Measurements from ENCODE around the gene PDE11A.

DNA sequence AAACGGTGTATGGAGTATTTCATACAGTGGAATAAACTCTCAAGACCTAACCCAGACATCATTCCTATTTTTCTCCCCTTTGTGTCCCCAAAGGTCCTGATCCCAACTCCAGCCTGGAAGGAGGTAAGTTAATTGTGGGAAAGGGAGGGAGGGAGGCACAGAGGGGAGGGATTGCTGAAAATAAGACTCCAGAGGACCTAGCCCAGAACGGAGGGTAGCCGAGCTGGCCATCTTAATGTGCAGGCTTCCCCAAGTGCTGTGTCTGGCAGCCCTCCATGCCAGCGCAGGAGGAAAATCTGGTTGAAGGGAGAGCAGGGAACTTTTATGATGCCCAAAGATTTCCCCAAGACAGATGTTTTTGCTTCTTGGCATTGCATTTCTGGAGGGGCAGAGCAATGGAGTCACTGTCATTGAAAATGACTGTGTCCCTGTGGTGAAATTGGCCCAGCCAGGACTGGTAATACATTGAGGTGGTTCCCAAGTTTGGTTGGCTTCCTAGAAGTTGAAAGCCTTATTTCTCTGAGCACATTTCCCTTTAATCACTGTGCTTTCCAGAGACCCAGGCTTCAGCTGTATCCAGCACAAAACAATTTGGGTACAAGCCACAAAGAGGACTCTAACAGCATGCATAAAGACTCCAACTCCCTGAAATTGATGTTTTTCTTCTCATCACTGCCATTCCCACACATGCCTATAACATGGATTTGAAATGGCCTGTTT lies 477.3 kb downstream of the PDE11A start:
- TF ChIP-seq, protein P1, sequence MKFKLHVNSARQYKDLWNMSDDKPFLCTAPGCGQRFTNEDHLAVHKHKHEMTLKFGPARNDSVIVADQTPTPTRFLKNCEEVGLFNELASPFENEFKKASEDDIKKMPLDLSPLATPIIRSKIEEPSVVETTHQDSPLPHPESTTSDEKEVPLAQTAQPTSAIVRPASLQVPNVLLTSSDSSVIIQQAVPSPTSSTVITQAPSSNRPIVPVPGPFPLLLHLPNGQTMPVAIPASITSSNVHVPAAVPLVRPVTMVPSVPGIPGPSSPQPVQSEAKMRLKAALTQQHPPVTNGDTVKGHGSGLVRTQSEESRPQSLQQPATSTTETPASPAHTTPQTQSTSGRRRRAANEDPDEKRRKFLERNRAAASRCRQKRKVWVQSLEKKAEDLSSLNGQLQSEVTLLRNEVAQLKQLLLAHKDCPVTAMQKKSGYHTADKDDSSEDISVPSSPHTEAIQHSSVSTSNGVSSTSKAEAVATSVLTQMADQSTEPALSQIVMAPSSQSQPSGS (CRISPR knock-in tag; IDR thresholded peaks at IDR 0.05): no peak
- TF ChIP-seq, protein P2, sequence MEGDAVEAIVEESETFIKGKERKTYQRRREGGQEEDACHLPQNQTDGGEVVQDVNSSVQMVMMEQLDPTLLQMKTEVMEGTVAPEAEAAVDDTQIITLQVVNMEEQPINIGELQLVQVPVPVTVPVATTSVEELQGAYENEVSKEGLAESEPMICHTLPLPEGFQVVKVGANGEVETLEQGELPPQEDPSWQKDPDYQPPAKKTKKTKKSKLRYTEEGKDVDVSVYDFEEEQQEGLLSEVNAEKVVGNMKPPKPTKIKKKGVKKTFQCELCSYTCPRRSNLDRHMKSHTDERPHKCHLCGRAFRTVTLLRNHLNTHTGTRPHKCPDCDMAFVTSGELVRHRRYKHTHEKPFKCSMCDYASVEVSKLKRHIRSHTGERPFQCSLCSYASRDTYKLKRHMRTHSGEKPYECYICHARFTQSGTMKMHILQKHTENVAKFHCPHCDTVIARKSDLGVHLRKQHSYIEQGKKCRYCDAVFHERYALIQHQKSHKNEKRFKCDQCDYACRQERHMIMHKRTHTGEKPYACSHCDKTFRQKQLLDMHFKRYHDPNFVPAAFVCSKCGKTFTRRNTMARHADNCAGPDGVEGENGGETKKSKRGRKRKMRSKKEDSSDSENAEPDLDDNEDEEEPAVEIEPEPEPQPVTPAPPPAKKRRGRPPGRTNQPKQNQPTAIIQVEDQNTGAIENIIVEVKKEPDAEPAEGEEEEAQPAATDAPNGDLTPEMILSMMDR (CRISPR knock-in tag; IDR thresholded peaks at IDR 0.05): no peak
- TF ChIP-seq ATF1 (CRISPR knock-in tag; IDR thresholded peaks at IDR 0.05) (no peak), STAG1 (CRISPR knock-in tag; IDR thresholded peaks at IDR 0.05) (no peak), TCF12 (IDR thresholded peaks at IDR 0.05) (no peak), TCF12 (CRISPR knock-in tag; IDR thresholded peaks at IDR 0.05) (no peak), ZNF678 (CRISPR knock-in tag; IDR thresholded peaks at IDR 0.05) (no peak), ZNF558 (CRISPR knock-in tag; IDR thresholded peaks at IDR 0.05; ENCODE audit: borderline replicate concordance) (no peak), NFE2 (CRISPR knock-in tag; IDR thresholded peaks at IDR 0.05) (no peak), HCFC1 (IDR thresholded peaks at IDR 0.05; ENCODE audit: low read depth, low read length) (no peak), NR2F6 (IDR thresholded peaks at IDR 0.05) (no peak), NR2F6 (CRISPR knock-in tag; IDR thresholded peaks at IDR 0.05) (no peak)
- TF ChIP-seq, protein P3, sequence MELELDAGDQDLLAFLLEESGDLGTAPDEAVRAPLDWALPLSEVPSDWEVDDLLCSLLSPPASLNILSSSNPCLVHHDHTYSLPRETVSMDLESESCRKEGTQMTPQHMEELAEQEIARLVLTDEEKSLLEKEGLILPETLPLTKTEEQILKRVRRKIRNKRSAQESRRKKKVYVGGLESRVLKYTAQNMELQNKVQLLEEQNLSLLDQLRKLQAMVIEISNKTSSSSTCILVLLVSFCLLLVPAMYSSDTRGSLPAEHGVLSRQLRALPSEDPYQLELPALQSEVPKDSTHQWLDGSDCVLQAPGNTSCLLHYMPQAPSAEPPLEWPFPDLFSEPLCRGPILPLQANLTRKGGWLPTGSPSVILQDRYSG (CRISPR knock-in tag; IDR thresholded peaks at IDR 0.05): no peak
- TF ChIP-seq, protein P4, sequence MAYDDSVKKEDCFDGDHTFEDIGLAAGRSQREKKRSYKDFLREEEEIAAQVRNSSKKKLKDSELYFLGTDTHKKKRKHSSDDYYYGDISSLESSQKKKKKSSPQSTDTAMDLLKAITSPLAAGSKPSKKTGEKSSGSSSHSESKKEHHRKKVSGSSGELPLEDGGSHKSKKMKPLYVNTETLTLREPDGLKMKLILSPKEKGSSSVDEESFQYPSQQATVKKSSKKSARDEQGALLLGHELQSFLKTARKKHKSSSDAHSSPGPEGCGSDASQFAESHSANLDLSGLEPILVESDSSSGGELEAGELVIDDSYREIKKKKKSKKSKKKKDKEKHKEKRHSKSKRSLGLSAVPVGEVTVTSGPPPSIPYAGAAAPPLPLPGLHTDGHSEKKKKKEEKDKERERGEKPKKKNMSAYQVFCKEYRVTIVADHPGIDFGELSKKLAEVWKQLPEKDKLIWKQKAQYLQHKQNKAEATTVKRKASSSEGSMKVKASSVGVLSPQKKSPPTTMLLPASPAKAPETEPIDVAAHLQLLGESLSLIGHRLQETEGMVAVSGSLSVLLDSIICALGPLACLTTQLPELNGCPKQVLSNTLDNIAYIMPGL (CRISPR knock-in tag; IDR thresholded peaks at IDR 0.05; ENCODE audit: borderline replicate concordance in 1 of 2, low read depth in 1 of 2): no peak
- TF ChIP-seq, protein P5, sequence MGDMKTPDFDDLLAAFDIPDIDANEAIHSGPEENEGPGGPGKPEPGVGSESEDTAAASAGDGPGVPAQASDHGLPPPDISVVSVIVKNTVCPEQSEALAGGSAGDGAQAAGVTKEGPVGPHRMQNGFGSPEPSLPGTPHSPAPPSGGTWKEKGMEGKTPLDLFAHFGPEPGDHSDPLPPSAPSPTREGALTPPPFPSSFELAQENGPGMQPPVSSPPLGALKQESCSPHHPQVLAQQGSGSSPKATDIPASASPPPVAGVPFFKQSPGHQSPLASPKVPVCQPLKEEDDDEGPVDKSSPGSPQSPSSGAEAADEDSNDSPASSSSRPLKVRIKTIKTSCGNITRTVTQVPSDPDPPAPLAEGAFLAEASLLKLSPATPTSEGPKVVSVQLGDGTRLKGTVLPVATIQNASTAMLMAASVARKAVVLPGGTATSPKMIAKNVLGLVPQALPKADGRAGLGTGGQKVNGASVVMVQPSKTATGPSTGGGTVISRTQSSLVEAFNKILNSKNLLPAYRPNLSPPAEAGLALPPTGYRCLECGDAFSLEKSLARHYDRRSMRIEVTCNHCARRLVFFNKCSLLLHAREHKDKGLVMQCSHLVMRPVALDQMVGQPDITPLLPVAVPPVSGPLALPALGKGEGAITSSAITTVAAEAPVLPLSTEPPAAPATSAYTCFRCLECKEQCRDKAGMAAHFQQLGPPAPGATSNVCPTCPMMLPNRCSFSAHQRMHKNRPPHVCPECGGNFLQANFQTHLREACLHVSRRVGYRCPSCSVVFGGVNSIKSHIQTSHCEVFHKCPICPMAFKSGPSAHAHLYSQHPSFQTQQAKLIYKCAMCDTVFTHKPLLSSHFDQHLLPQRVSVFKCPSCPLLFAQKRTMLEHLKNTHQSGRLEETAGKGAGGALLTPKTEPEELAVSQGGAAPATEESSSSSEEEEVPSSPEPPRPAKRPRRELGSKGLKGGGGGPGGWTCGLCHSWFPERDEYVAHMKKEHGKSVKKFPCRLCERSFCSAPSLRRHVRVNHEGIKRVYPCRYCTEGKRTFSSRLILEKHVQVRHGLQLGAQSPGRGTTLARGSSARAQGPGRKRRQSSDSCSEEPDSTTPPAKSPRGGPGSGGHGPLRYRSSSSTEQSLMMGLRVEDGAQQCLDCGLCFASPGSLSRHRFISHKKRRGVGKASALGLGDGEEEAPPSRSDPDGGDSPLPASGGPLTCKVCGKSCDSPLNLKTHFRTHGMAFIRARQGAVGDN (CRISPR knock-in tag; IDR thresholded peaks at IDR 0.05): no peak
- TF ChIP-seq, protein P6, sequence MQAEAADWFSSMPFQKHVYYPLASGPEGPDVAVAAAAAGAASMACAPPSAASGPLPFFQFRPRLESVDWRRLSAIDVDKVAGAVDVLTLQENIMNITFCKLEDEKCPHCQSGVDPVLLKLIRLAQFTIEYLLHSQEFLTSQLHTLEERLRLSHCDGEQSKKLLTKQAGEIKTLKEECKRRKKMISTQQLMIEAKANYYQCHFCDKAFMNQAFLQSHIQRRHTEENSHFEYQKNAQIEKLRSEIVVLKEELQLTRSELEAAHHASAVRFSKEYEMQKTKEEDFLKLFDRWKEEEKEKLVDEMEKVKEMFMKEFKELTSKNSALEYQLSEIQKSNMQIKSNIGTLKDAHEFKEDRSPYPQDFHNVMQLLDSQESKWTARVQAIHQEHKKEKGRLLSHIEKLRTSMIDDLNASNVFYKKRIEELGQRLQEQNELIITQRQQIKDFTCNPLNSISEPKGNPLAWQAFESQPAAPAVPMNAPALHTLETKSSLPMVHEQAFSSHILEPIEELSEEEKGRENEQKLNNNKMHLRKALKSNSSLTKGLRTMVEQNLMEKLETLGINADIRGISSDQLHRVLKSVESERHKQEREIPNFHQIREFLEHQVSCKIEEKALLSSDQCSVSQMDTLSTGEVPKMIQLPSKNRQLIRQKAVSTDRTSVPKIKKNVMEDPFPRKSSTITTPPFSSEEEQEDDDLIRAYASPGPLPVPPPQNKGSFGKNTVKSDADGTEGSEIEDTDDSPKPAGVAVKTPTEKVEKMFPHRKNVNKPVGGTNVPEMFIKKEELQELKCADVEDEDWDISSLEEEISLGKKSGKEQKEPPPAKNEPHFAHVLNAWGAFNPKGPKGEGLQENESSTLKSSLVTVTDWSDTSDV (CRISPR knock-in tag; IDR thresholded peaks at IDR 0.05): no peak
